ENCODE results near the gene KRT79. TPM values are rescaled to one million over a fixed set of nuclear protein-coding genes. Genes with fewer than 3 reads are reported as not detected.

The KRT79 gene
- total and polyA plus RNA-seq, 12 donors: 0.30 TPM; not detected in 11

GRCh38 chr12:52805000-52805399 lies 29.1 kb downstream of the KRT79 start:
- Histone ChIP-seq H3K9me3 (no peaks in the 10 kb centered on the region), H3K4me1 (no peaks in the 10 kb centered on the region), H3K36me3 (no peaks in the 10 kb centered on the region), H3K27ac (no peak overlapping the region), H3K4me3 (no peak overlapping the region), H3K27me3 (peaks cover 0 to 28% (median 10%) of the 10 kb centered on the region in 7 donors)
- ATAC-seq (no peak), DNase-seq (no peak)
- 24 to 43% methylated on average over 1 of the region's 1 CpG for WGBS, 2 donors
- intact Hi-C loops (cut with DNase I): no loop called here
- TF ChIP-seq CTCF (IDR thresholded peaks at IDR 0.05): no peak

- no peaks in the 10 kb centered on the region for H3K9me3 ChIP-seq
- no peak overlapping the region for H3K27ac ChIP-seq
- intact Hi-C loops (cut with DNase I): no loop called here
- 58 to 79% methylated on average over 6 of the region's 6 CpGs for WGBS, 2 donors
- H3K27me3 ChIP-seq: peaks cover 0 to 14% (median 0%) of the 10 kb centered on the region in 7 donors
- no peak for TF ChIP-seq CTCF (IDR thresholded peaks at IDR 0.05)
- H3K4me1 ChIP-seq: no peaks in the 10 kb centered on the region
- no peak overlapping the region for H3K4me3 ChIP-seq
- ATAC-seq (no peak), DNase-seq (no peak)
- H3K36me3 ChIP-seq: no peaks in the 10 kb centered on the region
Measured at GRCh38 chr12:52802442-52802841, 31.7 kb downstream of the KRT79 start.

- DNase-seq: no peak
- H3K27ac ChIP-seq: no peak overlapping the region
- ATAC-seq: no peak
Measured at GRCh38 chr12:52801773-52802172, 32.3 kb downstream of the KRT79 start.

GRCh38 chr12:52800259-52800917 lies 33.7 kb downstream of the KRT79 start:
- H3K36me3 ChIP-seq: no peaks in the 10 kb centered on the region
- no peak for TF ChIP-seq CTCF (IDR thresholded peaks at IDR 0.05)
- no peak for ATAC-seq
- intact Hi-C loops (cut with DNase I): no loop called here
- no peak overlapping the region for H3K4me3 ChIP-seq
- no peak for DNase-seq
- 69 to 80% methylated on average over 1 of the region's 1 CpG for WGBS, 2 donors
- no peak overlapping the region for H3K27ac ChIP-seq
- no peaks in the 10 kb centered on the region for H3K4me1 ChIP-seq
- H3K27me3 ChIP-seq: peaks cover 0 to 2% (median 0%) of the 10 kb centered on the region in 7 donors
- no peaks in the 10 kb centered on the region for H3K9me3 ChIP-seq

More at GRCh38 chr12:52801773-52802172, 32.3 kb downstream of the KRT79 start:
- Histone ChIP-seq H3K4me1 (no peaks in the 10 kb centered on the region), H3K36me3 (no peaks in the 10 kb centered on the region), H3K27me3 (peaks cover 0 to 9% (median 0%) of the 10 kb centered on the region in 7 donors), H3K4me3 (no peak overlapping the region), H3K9me3 (no peaks in the 10 kb centered on the region)
- WGBS, 2 donors: 70 to 71% methylated on average over 3 of the region's 3 CpGs
- no peak for TF ChIP-seq CTCF (IDR thresholded peaks at IDR 0.05)
- intact Hi-C loops (cut with DNase I): no loop called here
